NCI-H1436 treated with DMSO at 0.1 percent for 48 hours (cell line): Measurements from ENCODE around the gene UCHL3.

Experiments
- DNase-seq: peaks from one replicate; lab custom pipeline; 2025; lab: John Stamatoyannopoulos, UW

Gene UCHL3

GRCh38 chr13:75550159-75550567 lies 572 bp downstream of the UCHL3 start:
- no peak for DNase-seq

- DNase-seq: no peak
Measured at GRCh38 chr13:75554464-75554863, 4.9 kb downstream of the UCHL3 start.

- no peak for DNase-seq
Measured at GRCh38 chr13:75554981-75555380, 5.4 kb downstream of the UCHL3 start.

GRCh38 chr13:75555836-75556235 lies 6.2 kb downstream of the UCHL3 start:
- no peak for DNase-seq

- DNase-seq: no peak
Measured at GRCh38 chr13:75556961-75557360, 7.4 kb downstream of the UCHL3 start.

GRCh38 chr13:75558145-75558840 lies 8.7 kb downstream of the UCHL3 start:
- DNase-seq: no peak

GRCh38 chr13:75566658-75567057 lies 17.1 kb downstream of the UCHL3 start:
- DNase-seq: no peak

GRCh38 chr13:75569576-75569975 lies 20.0 kb downstream of the UCHL3 start:
- DNase-seq: no peak

GRCh38 chr13:75579529-75579928 lies 29.9 kb downstream of the UCHL3 start:
- DNase-seq: no peak

GRCh38 chr13:75581874-75582640 lies 32.5 kb downstream of the UCHL3 start:
- DNase-seq: no peak

GRCh38 chr13:75583091-75583490 lies 33.5 kb downstream of the UCHL3 start:
- DNase-seq: no peak

GRCh38 chr13:75585153-75585552 lies 35.6 kb downstream of the UCHL3 start:
- DNase-seq: no peak

- no peak for DNase-seq
Measured at GRCh38 chr13:75587679-75588078, 38.1 kb downstream of the UCHL3 start.

GRCh38 chr13:75596657-75597182 lies 47.1 kb downstream of the UCHL3 start:
- no peak for DNase-seq

- no peak for DNase-seq
Measured at GRCh38 chr13:75600371-75600770, 50.8 kb downstream of the UCHL3 start.

- no peak for DNase-seq
Measured at GRCh38 chr13:75603038-75603437, 53.4 kb downstream of the UCHL3 start.

- DNase-seq: no peak
Measured at GRCh38 chr13:75607447-75607846, 57.9 kb downstream of the UCHL3 start.

- DNase-seq: no peak
Measured at GRCh38 chr13:75610466-75610865, 60.9 kb downstream of the UCHL3 start.

- no peak for DNase-seq
Measured at GRCh38 chr13:75612354-75612753, 62.8 kb downstream of the UCHL3 start.

GRCh38 chr13:75617230-75617629 lies 67.6 kb downstream of the UCHL3 start:
- DNase-seq: no peak

- DNase-seq: no peak
Measured at GRCh38 chr13:75618308-75618707, 68.7 kb downstream of the UCHL3 start.

- no peak for DNase-seq
Measured at GRCh38 chr13:75620020-75620419, 70.4 kb downstream of the UCHL3 start.

- DNase-seq: no peak
Measured at GRCh38 chr13:75621147-75621546, 71.6 kb downstream of the UCHL3 start.
